Tibial nerve (tissue), 4 donors: ENCODE data around the gene SLC25A42. TPM values are rescaled to one million over a fixed set of nuclear protein-coding genes. Genes with fewer than 3 reads are reported as not detected.

ENCODE experiments used
- DNase-seq, 2 donors: peaks; one replicate each; pipeline ENCODE4 v3.0.0-alpha.2; 2019; ENCODE audit warnings: low spot score in 2 of 2
- H3K27ac ChIP-seq, 4 donors: fragments of 200-600 bp; sonication (generic) in 3 of 4; one replicate each; pipeline ENCODE4 v1.5.1; 2017 to 2019; ENCODE audit warnings: mild to moderate bottlenecking in 1 of 4
- H3K27me3 ChIP-seq, 2 donors: fragments of 200-600 bp; sonication (generic) in 1 of 2; one replicate each; pipeline versions ENCODE4 v1.5.1 to v1.6.0; 2017 to 2019
- H3K36me3 ChIP-seq, 3 donors: fragments of 200-600 bp; sonication (generic); one replicate each; pipeline ENCODE4 v1.5.1; 2018 to 2019
- H3K4me1 ChIP-seq, 4 donors: fragments of 200-600 bp; sonication (generic) in 3 of 4; one replicate each; pipeline ENCODE4 v1.5.1; 2017 to 2019
- H3K4me3 ChIP-seq, 4 donors: fragments of 200-600 bp; sonication (generic) in 3 of 4; one replicate each; pipeline ENCODE4 v1.5.1; 2017 to 2019; ENCODE audit warnings: mild to moderate bottlenecking in 1 of 4, moderate library complexity in 1 of 4
- H3K9me3 ChIP-seq, 4 donors: fragments of 200-600 bp; sonication (generic) in 3 of 4; one replicate each; pipeline ENCODE4 v1.5.1; 2017 to 2019
- CTCF ChIP-seq, 5 experiments: fragments of 200-600 bp in 3 of 5; fragments of 450-650 bp in 2 of 5; sonication (generic) in 3 of 5; IDR thresholded peaks; one replicate each; pipeline ENCODE4 v1.5.1; 2016 to 2019; ENCODE audit warnings: antibody characterized with exemption in 5 of 5, mild to moderate bottlenecking in 3 of 5, moderate library complexity in 2 of 5
- EP300 ChIP-seq, 2 donors: sonication (generic); formaldehyde crosslinking; IDR thresholded peaks; one replicate each; pipeline ENCODE4 v1.6.1; 2017; ENCODE audit warnings: antibody characterized with exemption in 2 of 2, mild to moderate bottlenecking in 1 of 2
- POLR2A ChIP-seq, 2 donors: fragments of 450-650 bp; IDR thresholded peaks; one replicate each; pipeline ENCODE4 v1.6.1; 2017; ENCODE audit warnings: antibody characterized with exemption in 2 of 2, mild to moderate bottlenecking in 2 of 2, moderate library complexity in 2 of 2
- WGBS, 2 donors: methylation state at CpG; one replicate each; pipeline ENCODE4 v1.1.5; 2018; 5-methylcytosine and 5-hydroxymethylcytosine counted together
- total RNA-seq, 4 donors: library from RNA; depleted of rRNA; stranded (reverse); fragments of >200 nt; gene quantifications; one replicate each; pipeline ENCODE4 v1.1.0, GENCODE V29; 2016

SLC25A42 gene
- total RNA-seq, 4 donors from 2014 or later = 13.8 to 25.5 (median 15.5) TPM

GRCh38 chr19:19110410-19111135 lies 46.8 kb downstream of the SLC25A42 start:
- no peak overlapping the region for H3K4me3 ChIP-seq
- no peaks in the 10 kb centered on the region for H3K27me3 ChIP-seq
- 28 to 42% methylated on average over 13 to 45 of the region's 66 CpGs for WGBS, 2 donors
- H3K27ac ChIP-seq = no peak overlapping the region
- H3K36me3 ChIP-seq = peaks cover 0 to 35% (median 0%) of the 10 kb centered on the region in 3 donors
- H3K4me1 ChIP-seq = peaks cover 0 to 18% (median 3%) of the 10 kb centered on the region in 4 donors
- H3K9me3 ChIP-seq = no peaks in the 10 kb centered on the region
- no peak for DNase-seq
- TF ChIP-seq EP300 (IDR thresholded peaks at IDR 0.05) = no peak
- no peak for TF ChIP-seq POLR2A (IDR thresholded peaks at IDR 0.05)
- TF ChIP-seq CTCF (IDR thresholded peaks at IDR 0.05) = peak in 1 of 5 experiments; percentile 28

GRCh38 chr19:19111136-19111835 lies 47.5 kb downstream of the SLC25A42 start:
- TF ChIP-seq EP300 (IDR thresholded peaks at IDR 0.05) (no peak), POLR2A (IDR thresholded peaks at IDR 0.05) (no peak), CTCF (IDR thresholded peaks at IDR 0.05) (no peak)
- peaks cover 0 to 35% (median 0%) of the 10 kb centered on the region in 3 donors for H3K36me3 ChIP-seq
- no peaks in the 10 kb centered on the region for H3K27me3 ChIP-seq
- no peak overlapping the region for H3K27ac ChIP-seq
- H3K4me3 ChIP-seq = no peak overlapping the region
- DNase-seq = no peak
- WGBS, 2 donors = 71 to 78% methylated on average over 9 to 15 of the region's 15 CpGs
- H3K9me3 ChIP-seq = no peaks in the 10 kb centered on the region
- H3K4me1 ChIP-seq = peaks cover 0 to 12% (median 3%) of the 10 kb centered on the region in 4 donors

DNA sequence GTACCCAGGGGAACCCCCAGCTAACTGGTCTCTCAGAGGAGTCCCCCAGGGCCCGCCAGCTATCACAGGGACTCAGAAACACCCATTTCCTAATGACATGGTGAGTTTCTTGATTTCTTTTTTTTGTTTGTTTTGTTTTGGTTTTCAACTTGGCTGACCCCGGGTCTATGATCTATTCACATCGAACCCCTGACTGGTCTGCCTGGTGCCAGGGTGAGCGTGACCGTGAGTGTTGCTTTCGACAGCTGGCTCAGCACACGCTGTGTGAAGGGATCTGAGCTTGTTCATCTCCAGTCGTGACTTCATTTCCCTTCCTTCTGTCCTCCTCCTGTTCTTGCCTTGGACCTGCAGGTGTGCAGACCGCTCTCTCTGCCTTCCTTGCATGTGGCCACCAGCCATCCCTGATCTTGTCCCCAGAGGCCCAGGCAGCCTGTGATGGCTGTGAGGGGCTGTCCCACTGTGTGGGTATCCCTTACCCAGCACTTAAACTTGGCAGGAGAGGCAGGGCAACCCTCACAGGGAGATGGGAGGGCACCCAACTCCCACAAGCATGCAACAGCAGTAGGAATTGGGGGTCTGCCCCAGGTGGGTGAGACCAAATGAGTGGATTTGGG lies 48.3 kb downstream of the SLC25A42 start:
- WGBS, 2 donors = 78 to 80% methylated on average over 9 of the region's 9 CpGs

DNA sequence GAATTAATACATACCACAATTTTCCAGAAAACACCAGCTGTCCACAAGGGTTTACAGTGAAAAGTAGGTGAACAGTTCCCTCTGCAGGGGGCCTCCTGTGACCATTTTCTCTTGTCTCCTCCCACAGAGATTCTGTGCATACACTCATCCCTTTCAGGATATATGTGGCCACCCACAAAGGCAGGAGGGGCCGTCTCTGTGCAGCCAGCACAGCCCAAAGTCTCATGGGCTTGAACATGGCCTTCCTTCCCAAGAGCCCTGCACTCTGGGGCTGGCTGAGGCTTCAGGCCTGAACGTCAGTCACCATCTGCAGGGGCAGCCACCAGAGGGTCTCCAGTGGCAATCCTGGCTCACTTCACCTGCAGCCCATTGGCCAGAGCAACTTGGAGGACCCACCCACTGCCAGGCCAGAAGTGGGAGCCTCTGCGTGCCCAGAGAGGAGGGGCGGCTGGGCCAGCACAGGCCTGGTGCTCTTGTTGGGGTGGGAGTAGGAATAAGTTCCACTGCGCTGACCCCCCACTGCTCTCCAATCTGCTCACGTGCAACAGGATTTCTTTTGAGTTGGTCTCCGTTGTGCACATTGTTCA lies 49.3 kb downstream of the SLC25A42 start:
- no peak for TF ChIP-seq EP300 (IDR thresholded peaks at IDR 0.05)
- TF ChIP-seq CTCF (IDR thresholded peaks at IDR 0.05) = no peak
- no peak for TF ChIP-seq POLR2A (IDR thresholded peaks at IDR 0.05)
- no peak overlapping the region for H3K4me3 ChIP-seq
- no peaks in the 10 kb centered on the region for H3K27me3 ChIP-seq
- H3K36me3 ChIP-seq = peaks cover 0 to 41% (median 0%) of the 10 kb centered on the region in 3 donors
- no peak for DNase-seq
- WGBS, 2 donors = 15 to 19% methylated on average over 6 to 7 of the region's 7 CpGs
- H3K4me1 ChIP-seq = peaks cover 0 to 11% (median 3%) of the 10 kb centered on the region in 4 donors
- H3K27ac ChIP-seq = no peak overlapping the region
- H3K9me3 ChIP-seq = no peaks in the 10 kb centered on the region

More for the DNA sequence above, 48.3 kb downstream of the SLC25A42 start:
- Histone ChIP-seq H3K27ac (peak overlapping the region in 1 of 4 donors; percentile 20), H3K4me3 (no peak overlapping the region), H3K9me3 (no peaks in the 10 kb centered on the region), H3K27me3 (no peaks in the 10 kb centered on the region), H3K4me1 (peaks cover 0 to 11% (median 3%) of the 10 kb centered on the region in 4 donors), H3K36me3 (peaks cover 0 to 43% (median 0%) of the 10 kb centered on the region in 3 donors)
- no peak for TF ChIP-seq EP300 (IDR thresholded peaks at IDR 0.05)
- TF ChIP-seq POLR2A (IDR thresholded peaks at IDR 0.05) = no peak
- no peak for TF ChIP-seq CTCF (IDR thresholded peaks at IDR 0.05)
- no peak for DNase-seq
